Measurements from ENCODE around the gene ERMARD.

The ERMARD gene

DNA sequence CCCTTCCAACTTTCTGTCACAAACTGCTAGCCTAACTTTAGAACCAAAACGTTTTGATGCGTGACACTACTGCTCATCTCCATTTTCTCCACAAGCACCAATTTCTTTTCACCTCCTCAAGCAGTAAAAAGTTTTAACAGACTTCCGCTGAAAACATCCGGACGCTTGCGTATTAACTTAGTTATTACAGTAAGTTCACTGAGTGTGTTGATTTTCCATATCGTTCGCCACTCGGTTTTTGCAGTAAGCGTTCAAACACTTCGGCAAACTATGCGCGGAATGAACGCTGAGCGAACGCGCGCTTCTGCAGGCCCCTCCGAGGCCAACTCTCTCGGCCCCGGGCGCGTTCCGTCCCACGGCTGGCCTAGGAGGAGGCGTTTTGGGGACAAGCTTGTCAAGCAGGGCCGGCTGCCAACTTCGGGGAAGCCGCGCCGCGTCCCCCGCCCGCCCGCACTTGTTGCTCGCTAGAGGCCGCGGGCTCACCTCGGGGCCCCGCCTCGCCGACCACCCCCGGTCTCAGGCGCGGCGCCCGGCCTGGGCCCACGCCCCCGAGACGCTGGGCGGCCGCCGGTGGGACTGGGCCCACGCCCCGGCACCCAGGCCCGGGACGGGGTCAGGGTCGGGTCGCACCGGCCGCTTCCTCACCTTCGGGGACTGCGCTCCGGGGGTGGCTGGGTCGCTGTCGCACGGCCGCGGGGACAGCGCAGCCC, 28.1 kb upstream of the ERMARD start:
- Histone ChIP-seq H3K4me1 (ENCODE audit: control insufficient read depth, insufficient read depth, low read length) (peaks cover 15% of the 10 kb centered on the region), H3K9ac (ENCODE audit: low read length) (peak overlapping the region; percentile 82), H3K27me3 (ENCODE audit: control insufficient read depth, insufficient read depth, low read length) (no peaks in the 10 kb centered on the region), H3K36me3 (ENCODE audit: control insufficient read depth, insufficient read depth, low read length) (no peaks in the 10 kb centered on the region), H3K4me3 (ENCODE audit: low read length) (peak overlapping the region; percentile 60), H3K9me3 (ENCODE audit: control insufficient read depth, low read length) (no peaks in the 10 kb centered on the region)

DNA sequence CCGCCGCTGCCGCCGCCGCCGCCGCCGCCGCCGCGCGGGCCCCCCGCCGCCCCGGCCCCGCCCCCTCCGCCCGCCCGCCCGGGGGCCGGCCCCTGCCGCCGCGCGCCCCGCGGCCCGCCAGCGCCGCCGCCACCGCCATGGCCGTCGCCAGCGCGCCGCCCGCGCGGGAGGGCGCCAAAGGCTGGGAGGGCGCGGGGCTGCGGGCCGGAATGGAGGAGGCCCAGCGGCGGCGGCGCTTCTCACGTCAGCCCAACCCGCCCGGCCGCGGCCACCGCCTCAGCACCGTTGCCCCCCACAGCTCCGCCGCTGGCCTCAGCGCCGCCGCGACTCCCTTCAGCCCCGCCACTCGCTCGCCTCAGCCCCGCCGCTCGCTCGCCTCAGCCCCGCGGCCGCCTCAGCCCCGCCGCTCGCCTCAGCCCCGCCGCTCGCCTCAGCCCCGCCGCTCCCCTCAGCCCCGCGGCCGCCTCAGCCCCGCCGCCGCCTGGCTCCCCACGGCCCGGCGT, 27.4 kb upstream of the ERMARD start:
- Histone ChIP-seq H3K36me3 (ENCODE audit: control insufficient read depth, insufficient read depth, low read length) (no peaks in the 10 kb centered on the region), H3K9me3 (ENCODE audit: control insufficient read depth, low read length) (no peaks in the 10 kb centered on the region), H3K4me1 (ENCODE audit: control insufficient read depth, insufficient read depth, low read length) (peaks cover 15% of the 10 kb centered on the region), H3K27me3 (ENCODE audit: control insufficient read depth, insufficient read depth, low read length) (no peaks in the 10 kb centered on the region), H3K9ac (ENCODE audit: low read length) (no peak overlapping the region), H3K4me3 (ENCODE audit: low read length) (no peak overlapping the region)

DNA sequence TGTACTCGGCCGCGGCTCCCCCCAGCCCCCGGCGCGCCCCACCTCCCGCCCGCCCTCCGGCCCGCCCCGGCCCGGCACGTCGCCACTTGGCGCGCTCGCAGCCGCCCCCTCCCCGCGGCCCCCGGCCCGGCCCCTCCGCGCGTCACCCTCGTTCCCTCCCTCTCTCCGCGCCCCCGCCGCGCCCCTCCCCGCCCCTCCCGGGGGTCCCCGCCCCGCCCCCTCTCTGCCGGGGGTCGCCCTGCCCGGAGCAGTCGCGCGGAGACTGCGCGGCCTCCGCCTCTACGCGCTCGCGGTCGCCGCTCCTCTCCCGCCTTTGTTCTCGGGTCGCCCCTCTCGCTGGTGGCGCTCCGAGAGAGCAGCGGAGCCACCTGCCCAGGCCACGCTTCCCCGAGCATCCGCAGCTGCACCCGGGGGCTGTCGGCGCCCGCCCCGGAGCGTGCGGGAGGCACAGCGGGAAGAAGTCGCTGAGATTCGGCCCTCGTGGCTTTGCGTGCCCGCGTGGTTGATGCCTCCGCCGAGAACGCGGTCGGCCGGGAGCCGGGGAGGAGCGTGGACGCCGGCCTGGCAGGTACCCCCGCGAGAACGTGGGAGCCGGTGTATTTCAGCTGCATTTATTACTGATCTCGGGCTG, 26.8 kb upstream of the ERMARD start, which contains the start of gene PHF10:
Gene PHF10 (minus strand): TSS at position 7 of the 631 bp plus-strand sequence. CDS start 569 bp downstream, outside the sequence.
- Histone ChIP-seq H3K36me3 (ENCODE audit: control insufficient read depth, insufficient read depth, low read length) (no peaks in the 10 kb centered on the region), H3K9ac (ENCODE audit: low read length) (peak within 1 kb of the TSS; percentile 82), H3K9me3 (ENCODE audit: control insufficient read depth, low read length) (no peaks in the 10 kb centered on the region), H3K27me3 (ENCODE audit: control insufficient read depth, insufficient read depth, low read length) (no peaks in the 10 kb centered on the region), H3K4me3 (ENCODE audit: low read length) (peak within 1 kb of the TSS; percentile 60), H3K4me1 (ENCODE audit: control insufficient read depth, insufficient read depth, low read length) (peaks cover 15% of the 10 kb centered on the region)

DNA sequence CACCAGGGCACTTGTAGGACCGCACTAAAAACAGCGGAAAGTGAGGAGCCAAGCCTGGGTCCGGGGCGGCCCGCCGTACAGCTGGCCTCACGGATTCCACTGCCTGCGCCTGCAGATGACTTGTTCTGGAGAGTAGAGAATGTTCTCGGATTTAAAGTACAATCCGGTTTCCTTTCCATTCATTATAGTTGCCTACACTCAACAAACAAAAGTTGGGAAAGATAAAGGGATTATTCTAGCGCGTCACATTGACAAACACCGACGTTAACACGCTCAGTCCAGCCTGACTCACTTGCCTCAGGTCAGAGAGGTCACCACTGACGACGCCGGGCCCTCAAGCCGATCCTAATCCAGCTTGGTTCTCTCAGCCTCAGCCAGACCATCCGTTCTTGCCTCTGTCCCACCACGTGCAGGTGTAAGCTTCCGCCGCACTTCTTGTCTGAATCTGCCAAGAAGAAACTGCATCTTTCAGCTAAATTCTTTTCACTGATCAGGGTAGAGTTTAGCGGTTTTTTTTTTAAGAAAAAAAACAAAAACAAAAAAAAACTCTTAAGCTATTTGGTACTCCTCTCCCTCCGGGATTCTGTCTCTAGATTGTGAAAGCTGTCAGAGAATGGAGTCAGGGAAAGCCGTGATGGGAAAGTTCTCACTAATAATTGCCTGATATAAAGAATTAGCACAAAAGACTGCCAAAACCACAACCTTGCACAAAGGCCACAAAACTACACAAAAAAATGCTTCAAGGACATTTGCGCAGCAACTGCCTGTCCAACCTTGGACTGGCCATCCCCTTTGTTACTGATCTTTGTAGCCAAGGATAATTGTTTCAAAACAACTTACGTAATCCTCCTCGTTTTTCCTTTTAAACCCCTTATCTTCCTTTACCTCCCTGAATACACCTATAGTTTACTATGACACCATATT, 26.0 kb upstream of the ERMARD start:
- Histone ChIP-seq H3K27me3 (ENCODE audit: control insufficient read depth, insufficient read depth, low read length) (no peaks in the 10 kb centered on the region), H3K4me3 (ENCODE audit: low read length) (peak overlapping the region; percentile 18), H3K9me3 (ENCODE audit: control insufficient read depth, low read length) (no peaks in the 10 kb centered on the region), H3K36me3 (ENCODE audit: control insufficient read depth, insufficient read depth, low read length) (no peaks in the 10 kb centered on the region), H3K9ac (ENCODE audit: low read length) (peak overlapping the region; percentile 71), H3K4me1 (ENCODE audit: control insufficient read depth, insufficient read depth, low read length) (peaks cover 15% of the 10 kb centered on the region)

DNA sequence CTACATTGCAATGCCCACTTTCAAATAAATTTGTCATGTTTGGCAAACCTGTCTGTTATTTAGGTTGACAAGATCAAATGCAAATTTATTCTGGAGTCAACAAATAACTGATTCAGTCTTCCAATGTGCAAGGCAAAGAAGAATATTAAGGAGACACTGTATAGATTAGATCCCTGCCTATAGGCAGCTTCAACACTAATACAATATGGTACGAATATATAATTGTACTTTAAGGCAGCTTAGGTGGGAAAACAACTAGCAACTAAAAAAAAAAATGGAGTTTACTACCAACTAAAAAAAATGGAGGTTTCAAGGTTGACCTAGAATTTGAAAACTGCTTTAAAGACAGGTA, 25.4 kb upstream of the ERMARD start:
- Histone ChIP-seq H3K36me3 (ENCODE audit: control insufficient read depth, insufficient read depth, low read length) (no peaks in the 10 kb centered on the region), H3K9me3 (ENCODE audit: control insufficient read depth, low read length) (no peaks in the 10 kb centered on the region), H3K4me3 (ENCODE audit: low read length) (no peak overlapping the region), H3K27me3 (ENCODE audit: control insufficient read depth, insufficient read depth, low read length) (no peaks in the 10 kb centered on the region), H3K9ac (ENCODE audit: low read length) (no peak overlapping the region), H3K4me1 (ENCODE audit: control insufficient read depth, insufficient read depth, low read length) (peaks cover 15% of the 10 kb centered on the region)

DNA sequence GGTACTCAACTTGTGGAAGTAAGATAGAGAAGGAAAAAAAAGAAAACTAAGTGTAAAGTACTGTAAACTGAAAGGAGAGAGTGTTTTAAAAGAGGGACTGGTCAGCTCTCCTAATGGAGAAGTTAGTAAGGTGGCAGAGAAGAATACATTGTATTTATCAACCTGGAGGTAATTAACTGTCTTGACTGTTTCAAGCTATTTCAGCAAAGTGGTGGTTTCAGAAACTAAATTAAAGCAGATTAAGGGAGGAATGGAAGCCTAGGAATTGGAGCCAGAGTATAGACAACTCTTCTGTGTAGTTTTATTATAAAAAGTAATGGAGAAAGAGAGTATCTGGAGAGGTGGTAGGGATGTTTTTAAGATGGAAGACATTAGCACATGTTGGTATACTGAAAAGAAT, 24.5 kb upstream of the ERMARD start:
- Histone ChIP-seq H3K9me3 (ENCODE audit: control insufficient read depth, low read length) (no peaks in the 10 kb centered on the region), H3K36me3 (ENCODE audit: control insufficient read depth, insufficient read depth, low read length) (no peaks in the 10 kb centered on the region), H3K27me3 (ENCODE audit: control insufficient read depth, insufficient read depth, low read length) (no peaks in the 10 kb centered on the region), H3K4me1 (ENCODE audit: control insufficient read depth, insufficient read depth, low read length) (peaks cover 15% of the 10 kb centered on the region), H3K9ac (ENCODE audit: low read length) (no peak overlapping the region), H3K4me3 (ENCODE audit: low read length) (no peak overlapping the region)

DNA sequence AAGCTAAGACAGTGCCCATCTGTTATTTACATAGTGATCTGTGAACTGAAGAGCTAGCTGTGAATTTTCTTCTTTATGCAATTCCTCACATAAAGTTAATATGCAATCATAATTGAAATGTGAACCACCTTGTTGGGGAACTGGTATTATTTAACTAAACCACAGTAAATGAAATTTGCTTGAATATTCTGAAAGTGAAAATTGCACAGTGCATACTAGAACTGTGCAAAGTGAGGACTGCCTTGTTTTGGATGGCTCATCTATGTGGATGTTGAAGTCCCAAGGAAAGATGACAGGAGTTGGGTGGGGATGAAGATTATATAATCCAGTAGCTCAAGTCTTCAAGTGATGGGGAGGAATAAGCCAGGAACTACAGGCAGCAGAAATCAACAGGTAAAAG, 21.5 kb upstream of the ERMARD start:
- Histone ChIP-seq H3K27me3 (ENCODE audit: control insufficient read depth, insufficient read depth, low read length) (no peaks in the 10 kb centered on the region), H3K9ac (ENCODE audit: low read length) (no peak overlapping the region), H3K36me3 (ENCODE audit: control insufficient read depth, insufficient read depth, low read length) (no peaks in the 10 kb centered on the region), H3K4me3 (ENCODE audit: low read length) (no peak overlapping the region), H3K9me3 (ENCODE audit: control insufficient read depth, low read length) (no peaks in the 10 kb centered on the region), H3K4me1 (ENCODE audit: control insufficient read depth, insufficient read depth, low read length) (peaks cover 13% of the 10 kb centered on the region)

DNA sequence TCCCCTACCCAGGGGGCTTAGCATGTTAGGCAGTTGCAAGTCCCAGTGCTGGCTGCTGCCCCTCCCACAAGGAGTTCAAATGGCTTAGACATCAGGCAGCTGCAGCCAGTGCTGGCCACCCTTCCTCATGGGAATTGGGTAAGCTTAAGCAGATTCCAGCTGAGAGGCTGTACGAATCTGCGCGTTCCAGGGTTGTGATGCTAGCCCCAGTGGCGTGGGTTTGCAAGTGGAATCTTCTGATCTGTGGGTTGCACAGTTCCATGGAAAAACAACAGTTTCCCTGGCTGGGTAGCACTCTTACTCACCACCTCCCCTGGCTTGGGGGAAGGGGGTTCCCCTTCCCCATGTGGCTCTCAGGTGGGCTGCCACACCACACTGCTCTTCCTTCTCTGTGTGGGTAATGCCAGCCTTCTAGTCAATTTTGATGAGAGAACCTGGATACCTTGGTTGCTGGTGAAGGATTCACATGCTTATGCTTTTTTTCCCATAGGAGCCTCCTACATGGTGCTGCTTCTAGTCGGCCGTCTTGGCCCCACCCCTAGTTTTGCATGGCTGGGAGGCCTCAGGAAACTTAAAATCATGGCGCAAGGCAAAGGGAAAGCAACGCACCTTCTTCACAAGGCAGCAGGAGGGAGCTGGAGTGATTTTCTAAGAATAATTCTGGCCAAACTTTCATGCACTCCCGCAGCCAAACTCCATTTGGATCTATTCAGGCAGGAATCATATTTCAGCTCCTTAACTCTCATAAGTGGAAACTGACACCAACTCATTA, 13.0 kb upstream of the ERMARD start:
- Histone ChIP-seq H3K4me3 (ENCODE audit: low read length) (no peak overlapping the region), H3K36me3 (ENCODE audit: control insufficient read depth, insufficient read depth, low read length) (no peaks in the 10 kb centered on the region), H3K4me1 (ENCODE audit: control insufficient read depth, insufficient read depth, low read length) (no peaks in the 10 kb centered on the region), H3K9ac (ENCODE audit: low read length) (no peak overlapping the region), H3K9me3 (ENCODE audit: control insufficient read depth, low read length) (no peaks in the 10 kb centered on the region), H3K27me3 (ENCODE audit: control insufficient read depth, insufficient read depth, low read length) (no peaks in the 10 kb centered on the region)

DNA sequence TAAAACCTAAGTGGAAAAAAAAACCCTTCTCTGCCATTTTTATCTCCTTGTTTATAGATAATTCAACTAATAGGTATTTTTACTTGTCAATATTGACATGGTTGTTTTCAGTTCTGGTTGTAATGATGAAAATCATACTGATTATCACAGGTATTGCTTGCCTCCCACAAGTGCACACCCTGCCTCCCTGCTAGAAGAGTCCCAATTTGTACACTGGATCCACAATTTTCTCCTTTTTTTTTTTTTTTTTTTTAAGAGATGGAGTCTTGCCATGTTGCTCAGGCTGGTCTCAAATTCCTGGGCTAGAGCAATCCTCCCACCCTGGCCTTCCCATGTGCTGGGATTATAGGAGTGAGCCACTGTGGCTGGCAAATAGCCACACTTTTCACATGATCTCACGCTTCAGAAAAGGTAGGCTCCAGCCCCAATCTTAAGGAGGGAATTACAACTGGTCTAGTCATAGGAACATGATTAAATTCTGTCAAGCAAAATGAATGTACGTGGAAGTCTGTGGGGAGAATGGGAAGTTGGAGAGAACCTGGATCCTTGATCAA, 12.4 kb upstream of the ERMARD start:
- Histone ChIP-seq H3K27me3 (ENCODE audit: control insufficient read depth, insufficient read depth, low read length) (no peaks in the 10 kb centered on the region), H3K4me3 (ENCODE audit: low read length) (no peak overlapping the region), H3K9ac (ENCODE audit: low read length) (no peak overlapping the region), H3K4me1 (ENCODE audit: control insufficient read depth, insufficient read depth, low read length) (no peaks in the 10 kb centered on the region), H3K36me3 (ENCODE audit: control insufficient read depth, insufficient read depth, low read length) (no peaks in the 10 kb centered on the region), H3K9me3 (ENCODE audit: control insufficient read depth, low read length) (no peaks in the 10 kb centered on the region)

DNA sequence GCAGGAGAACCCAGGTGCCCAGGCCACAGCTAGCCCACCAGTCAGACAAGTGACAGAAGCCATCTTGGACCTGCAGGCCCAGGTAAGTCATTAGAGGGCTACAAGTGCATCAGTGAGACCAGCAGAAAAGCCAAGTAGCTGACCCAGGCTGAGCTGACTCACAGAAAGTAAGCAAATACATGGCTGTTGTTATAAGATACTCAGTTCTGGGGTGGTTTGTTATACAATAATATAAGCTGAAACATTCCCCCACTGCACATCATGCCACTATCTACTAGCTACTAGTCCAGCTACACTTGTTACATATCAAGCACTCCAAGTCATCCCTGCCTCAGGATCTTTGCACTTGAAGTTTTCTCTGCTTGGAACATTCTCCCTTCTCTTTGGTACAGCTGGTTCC, 10.1 kb upstream of the ERMARD start:
- H3K36me3 ChIP-seq (ENCODE audit: control insufficient read depth, insufficient read depth, low read length) = no peaks in the 10 kb centered on the region

DNA sequence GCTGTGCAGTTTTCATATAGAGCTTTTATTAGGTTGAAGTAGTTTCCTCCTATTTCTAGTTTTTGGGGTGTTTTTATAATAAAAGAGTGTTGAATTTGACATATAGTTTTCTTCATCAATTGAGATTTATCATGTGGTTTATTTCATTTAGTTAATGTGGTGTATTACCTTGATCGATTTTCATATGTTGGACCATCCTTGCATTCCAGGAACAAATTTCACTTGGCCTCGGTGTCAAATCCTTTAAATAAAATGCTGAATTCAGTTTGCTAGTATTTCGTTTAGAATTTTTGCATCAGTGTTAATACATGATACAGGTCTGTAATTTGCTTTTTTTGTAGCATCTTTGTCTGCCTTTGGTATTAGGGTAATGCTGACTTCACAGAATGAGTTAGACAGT, 6.0 kb upstream of the ERMARD start:
- Histone ChIP-seq H3K9me3 (ENCODE audit: control insufficient read depth, low read length) (no peaks in the 10 kb centered on the region), H3K36me3 (ENCODE audit: control insufficient read depth, insufficient read depth, low read length) (no peaks in the 10 kb centered on the region), H3K4me1 (ENCODE audit: control insufficient read depth, insufficient read depth, low read length) (no peaks in the 10 kb centered on the region), H3K4me3 (ENCODE audit: low read length) (no peak overlapping the region), H3K9ac (ENCODE audit: low read length) (no peak overlapping the region), H3K27me3 (ENCODE audit: control insufficient read depth, insufficient read depth, low read length) (no peaks in the 10 kb centered on the region)

More for the DNA sequence above, 10.1 kb upstream of the ERMARD start:
- Histone ChIP-seq H3K27me3 (ENCODE audit: control insufficient read depth, insufficient read depth, low read length) (no peaks in the 10 kb centered on the region), H3K4me3 (ENCODE audit: low read length) (no peak overlapping the region), H3K9me3 (ENCODE audit: control insufficient read depth, low read length) (no peaks in the 10 kb centered on the region), H3K9ac (ENCODE audit: low read length) (no peak overlapping the region), H3K4me1 (ENCODE audit: control insufficient read depth, insufficient read depth, low read length) (no peaks in the 10 kb centered on the region)
